Natural killer cell (primary cell): ENCODE data around the gene SLC22A8. TPM values are rescaled to one million over a fixed set of nuclear protein-coding genes. Genes with fewer than 3 reads are reported as not detected.
A peak's percentile ranks its signal among the peaks of the same experiment; 100 is the strongest.

Source experiments
- ATAC-seq, 3 donors: fragments of 150-1000 bp in 2 of 3; fragments of 200-7000 bp in 1 of 3; cut with Tn5 transposase; 1 replicate in 1 of 3; 2 replicates in 2 of 3; pipeline ENCODE4 v1.10.0; 2021; ENCODE audit warnings: mild to moderate bottlenecking in 2 of 3, moderate library complexity in 2 of 3
- DNase-seq, 2 donors: peaks; one replicate each; pipeline versions ENCODE4 v3.0.0 to v3.0.0-alpha.2; 2013 to 2021; ENCODE audit warnings: mixed read lengths in 1 of 2
- H3K27ac ChIP-seq: one replicate; pipeline ENCODE4 v1.5.1; 2013; ENCODE audit warnings: mild to moderate bottlenecking, low read length
- H3K27me3 ChIP-seq: one replicate; pipeline ENCODE4 v1.6.1; 2013; ENCODE audit warnings: low read length; ENCODE audit not compliant: control insufficient read depth, insufficient read depth
- H3K36me3 ChIP-seq: one replicate; pipeline ENCODE4 v1.6.1; 2013; ENCODE audit warnings: low read length; ENCODE audit not compliant: control insufficient read depth, insufficient read depth
- H3K4me1 ChIP-seq: one replicate; pipeline ENCODE4 v1.6.1; 2013; ENCODE audit warnings: low read length; ENCODE audit not compliant: control insufficient read depth, insufficient read depth
- H3K4me3 ChIP-seq: one replicate; pipeline ENCODE4 v1.5.1; 2013; ENCODE audit warnings: low read length
- H3K9me3 ChIP-seq: one replicate; pipeline ENCODE4 v1.6.1; 2013; ENCODE audit warnings: low read length; ENCODE audit not compliant: control insufficient read depth, insufficient read depth
- H3K27ac Mint-ChIP-seq, 2 donors: one replicate each; pipeline ENCODE4 v1.8.0; 2022; ENCODE audit warnings: mild to moderate bottlenecking in 2 of 2, mixed read lengths in 2 of 2, moderate library complexity in 1 of 2
- H3K27me3 Mint-ChIP-seq, 2 donors: one replicate each; pipeline ENCODE4 v1.8.0; 2022; ENCODE audit warnings: low read depth in 2 of 2, mixed read lengths in 2 of 2
- H3K36me3 Mint-ChIP-seq: one replicate; pipeline ENCODE4 v1.8.0; 2022; ENCODE audit warnings: mixed read lengths
- H3K4me1 Mint-ChIP-seq, 2 donors: one replicate each; pipeline ENCODE4 v1.8.0; 2022; ENCODE audit warnings: mixed read lengths in 2 of 2
- H3K4me3 Mint-ChIP-seq: one replicate; pipeline ENCODE4 v1.8.0; 2022; ENCODE audit warnings: mild to moderate bottlenecking, moderate library complexity, mixed read lengths
- H3K9me3 Mint-ChIP-seq, 2 donors: one replicate each; pipeline ENCODE4 v1.8.0; 2022; ENCODE audit warnings: mixed read lengths in 2 of 2
- WGBS: methylation state at CpG from one replicate; pipeline ENCODE4 v1.1.7; 2013; ENCODE audit warnings: missing lambda C conversion rate; ENCODE audit not compliant: insufficient coverage; 5-methylcytosine and 5-hydroxymethylcytosine counted together
- intact Hi-C: fragments of 100-400 bp; cut with micrococcal nuclease; formaldehyde crosslinking; loops from one replicate; pipeline ENCODE4 v1.14.2; 2022
- total RNA-seq, 4 donors: library from RNA; stranded (reverse); fragments of 120-200 nt in 1 of 4; gene quantifications; one replicate each; pipeline versions ENCODE4 v1.2.3 to v1.2.4, GENCODE V29; 2013 to 2022
- TF ChIP-seq, protein P1 (sequence below): fragments of 200-600 bp; IDR thresholded peaks from one replicate; pipeline ENCODE4 v1.8.0; 2022; ENCODE audit warnings: antibody characterized with exemption

The SLC22A8 gene
- total RNA-seq, 3 donors from 2014 or later (not counting 1 experiment from before 2014, with no cell fraction given) = not detected

DNA sequence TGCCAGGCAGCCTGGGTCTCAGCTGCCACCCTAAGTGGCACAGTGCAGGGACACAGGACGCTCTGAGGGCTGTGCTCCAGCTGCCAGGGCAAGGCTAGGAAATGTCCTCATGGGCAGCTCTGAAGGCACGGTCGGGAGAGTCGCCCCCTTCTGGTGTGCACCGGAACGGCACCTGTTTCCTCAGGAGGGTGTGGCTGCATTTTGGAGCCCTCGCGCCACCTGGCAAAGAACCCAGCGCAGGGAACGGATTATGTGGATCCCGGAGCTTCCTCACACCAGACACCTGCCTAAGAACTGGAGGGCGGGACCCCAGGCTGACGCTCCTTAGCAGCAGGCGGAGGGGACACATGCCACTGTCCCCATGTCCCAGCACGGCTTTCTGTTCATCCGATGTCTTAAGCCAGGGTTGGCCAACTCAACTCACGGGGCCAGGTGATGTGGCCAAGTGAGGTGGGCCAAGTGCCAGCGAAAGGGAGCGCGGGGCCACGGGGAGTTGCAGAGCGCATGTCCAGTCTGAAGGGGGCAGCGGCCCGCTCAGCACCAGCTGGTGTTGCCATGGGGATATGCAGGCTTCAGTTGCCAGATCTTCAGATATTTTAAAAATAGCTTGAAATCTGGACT is 5.1 kb upstream of the SLC22A8 start:
- no peak overlapping the region for H3K4me3 Mint-ChIP-seq

GRCh38 chr11:63019506-63019905 is 3.9 kb upstream of the SLC22A8 start:
- H3K4me1 ChIP-seq = peaks cover 3% of the 10 kb centered on the region
- intact Hi-C loops = no loop called here
- no peak overlapping the region for H3K4me3 ChIP-seq
- Mint-ChIP-seq H3K27me3 (peaks cover 20 to 34% of the 10 kb centered on the region in 2 donors), H3K4me3 (no peak overlapping the region), H3K27ac (no peak overlapping the region), H3K4me1 (peaks cover 7% of the 10 kb centered on the region in 2 donors), H3K36me3 (no peaks in the 10 kb centered on the region), H3K9me3 (no peaks in the 10 kb centered on the region)
- ATAC-seq = no peak
- no peaks in the 10 kb centered on the region for H3K36me3 ChIP-seq
- DNase-seq = no peak
- H3K27ac ChIP-seq = no peak overlapping the region
- 74% methylated on average over 5 of the region's 5 CpGs for WGBS
- TF ChIP-seq, protein P1, sequence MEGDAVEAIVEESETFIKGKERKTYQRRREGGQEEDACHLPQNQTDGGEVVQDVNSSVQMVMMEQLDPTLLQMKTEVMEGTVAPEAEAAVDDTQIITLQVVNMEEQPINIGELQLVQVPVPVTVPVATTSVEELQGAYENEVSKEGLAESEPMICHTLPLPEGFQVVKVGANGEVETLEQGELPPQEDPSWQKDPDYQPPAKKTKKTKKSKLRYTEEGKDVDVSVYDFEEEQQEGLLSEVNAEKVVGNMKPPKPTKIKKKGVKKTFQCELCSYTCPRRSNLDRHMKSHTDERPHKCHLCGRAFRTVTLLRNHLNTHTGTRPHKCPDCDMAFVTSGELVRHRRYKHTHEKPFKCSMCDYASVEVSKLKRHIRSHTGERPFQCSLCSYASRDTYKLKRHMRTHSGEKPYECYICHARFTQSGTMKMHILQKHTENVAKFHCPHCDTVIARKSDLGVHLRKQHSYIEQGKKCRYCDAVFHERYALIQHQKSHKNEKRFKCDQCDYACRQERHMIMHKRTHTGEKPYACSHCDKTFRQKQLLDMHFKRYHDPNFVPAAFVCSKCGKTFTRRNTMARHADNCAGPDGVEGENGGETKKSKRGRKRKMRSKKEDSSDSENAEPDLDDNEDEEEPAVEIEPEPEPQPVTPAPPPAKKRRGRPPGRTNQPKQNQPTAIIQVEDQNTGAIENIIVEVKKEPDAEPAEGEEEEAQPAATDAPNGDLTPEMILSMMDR = no peak
- no peaks in the 10 kb centered on the region for H3K9me3 ChIP-seq
- H3K27me3 ChIP-seq = peaks cover 2% of the 10 kb centered on the region

More for the DNA sequence above, 5.1 kb upstream of the SLC22A8 start:
- Histone ChIP-seq H3K27me3 (peaks cover 2% of the 10 kb centered on the region), H3K36me3 (no peaks in the 10 kb centered on the region), H3K4me1 (peaks cover 3% of the 10 kb centered on the region), H3K27ac (no peak overlapping the region), H3K9me3 (no peaks in the 10 kb centered on the region), H3K4me3 (no peak overlapping the region)
- no peak for ATAC-seq
- 50% methylated on average over 24 of the region's 24 CpGs for WGBS
- H3K36me3 Mint-ChIP-seq = no peaks in the 10 kb centered on the region
- peaks cover 7% of the 10 kb centered on the region in 2 donors for H3K4me1 Mint-ChIP-seq
- intact Hi-C loops = no loop called here
- H3K9me3 Mint-ChIP-seq = no peaks in the 10 kb centered on the region
- TF ChIP-seq, protein P1 = no peak
- peaks cover 14 to 26% of the 10 kb centered on the region in 2 donors for H3K27me3 Mint-ChIP-seq
- no peak overlapping the region for H3K27ac Mint-ChIP-seq
- DNase-seq = peak in 1 of 2 donors; percentile 23

DNA sequence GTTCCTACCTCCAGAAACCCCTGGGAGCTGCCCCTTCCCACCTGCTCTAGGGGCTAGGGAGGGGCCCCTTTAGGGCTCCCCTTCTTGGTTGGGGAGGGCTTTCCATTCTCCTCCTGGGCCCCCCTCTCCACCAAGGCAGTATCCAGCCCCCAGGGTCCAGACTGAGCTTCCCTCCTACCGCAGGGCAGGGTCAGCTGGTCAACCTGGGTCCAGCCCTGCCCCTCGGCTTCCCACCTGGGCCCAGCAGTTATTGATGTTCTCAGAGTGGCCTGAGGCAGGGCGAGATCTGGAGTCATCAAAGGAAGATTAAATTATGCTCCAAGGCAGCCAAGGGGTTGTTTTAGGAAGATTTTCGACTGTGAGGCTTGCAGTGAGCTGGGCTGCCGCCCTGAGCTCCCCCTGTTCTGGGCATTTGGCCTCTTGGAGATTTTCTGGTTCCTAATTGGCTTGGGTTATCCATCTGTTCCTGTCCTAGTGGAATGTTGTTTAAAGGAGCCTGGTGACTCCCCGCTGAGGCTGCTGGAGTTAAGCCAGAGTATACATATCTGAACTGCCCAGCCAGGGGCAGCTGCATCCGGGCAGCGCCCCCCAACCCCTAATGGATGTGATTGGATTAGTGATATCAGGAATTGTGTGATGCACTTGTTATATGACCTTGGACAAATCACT is 1.8 kb upstream of the SLC22A8 start:
- no peak overlapping the region for H3K27ac Mint-ChIP-seq
- no peaks in the 10 kb centered on the region for H3K36me3 Mint-ChIP-seq
- TF ChIP-seq, protein P1 = no peak
- Histone ChIP-seq H3K4me1 (no peaks in the 10 kb centered on the region), H3K27ac (no peak overlapping the region), H3K4me3 (no peak overlapping the region), H3K9me3 (no peaks in the 10 kb centered on the region), H3K36me3 (no peaks in the 10 kb centered on the region), H3K27me3 (no peaks in the 10 kb centered on the region)
- H3K4me1 Mint-ChIP-seq = no peaks in the 10 kb centered on the region
- H3K4me3 Mint-ChIP-seq = no peak overlapping the region
- DNase-seq = no peak
- WGBS = 57% methylated on average over 8 of the region's 8 CpGs
- intact Hi-C loops = no loop called here
- H3K9me3 Mint-ChIP-seq = no peaks in the 10 kb centered on the region
- H3K27me3 Mint-ChIP-seq = peaks cover 23 to 32% of the 10 kb centered on the region in 2 donors
- no peak for ATAC-seq
